Left renal pelvis (tissue), 4 donors: ENCODE results near the gene HOXA2. TPM values are rescaled to one million over a fixed set of nuclear protein-coding genes. Genes with fewer than 3 reads are reported as not detected.

Experiments used
- polyA plus RNA-seq, 4 donors: library from polyadenylated mRNA; unstranded; fragments of 120-200 nt; gene quantifications; one replicate each; pipeline ENCODE4 v1.2.1, GENCODE V29; 2013; ENCODE audit not compliant: insufficient read length in 4 of 4

Gene HOXA2
- polyA plus RNA-seq, 4 donors = 10.1 to 15.1 (median 11.3) TPM

Other genes starting within 250 kb of the HOXA2 start
- 10 to 100 TPM; 20.1 to 37.2 (median 25.6) TPM for gene SKAP2, start 238.1 kb downstream of the HOXA2 start, polyA plus RNA-seq
- gene HOXA1, start 6.7 kb downstream of the HOXA2 start, polyA plus RNA-seq = 1 to 10 TPM; 2.6 to 4.0 (median 3.0) TPM
- 10 to 100 TPM; 22.0 to 26.2 (median 23.3) TPM for gene HOXA4, start 28.1 kb upstream of the HOXA2 start, polyA plus RNA-seq
- gene HOXA5, start 41.0 kb upstream of the HOXA2 start, polyA plus RNA-seq = 10 to 100 TPM; 76.3 to 92.8 (median 81.6) TPM
- gene HOXA6, start 45.1 kb upstream of the HOXA2 start, polyA plus RNA-seq = 10 to 100 TPM; 25.1 to 48.3 (median 35.4) TPM
- gene HOXA3, start 49.9 kb upstream of the HOXA2 start, polyA plus RNA-seq = 10 to 100 TPM; 38.6 to 53.0 (median 46.3) TPM
- 10 to 100 TPM; 11.4 to 31.9 (median 27.3) TPM for gene HOXA7, start 54.0 kb upstream of the HOXA2 start, polyA plus RNA-seq
- 100 to 1,000 TPM in 2 of 4 donors, 10 to 100 TPM in 2; 54.9 to 111 (median 103) TPM for gene HOXA9, start 62.9 kb upstream of the HOXA2 start, polyA plus RNA-seq
- gene HOXA10, start 71.6 kb upstream of the HOXA2 start, polyA plus RNA-seq = 100 to 1,000 TPM; 103 to 161 (median 136) TPM
- gene HOXA11, start 82.5 kb upstream of the HOXA2 start, polyA plus RNA-seq = 10 to 100 TPM; 32.3 to 44.2 (median 40.7) TPM
- gene HOXA13, start 97.4 kb upstream of the HOXA2 start, polyA plus RNA-seq = under 1 TPM in 1 of 4 donors, not detected in 3; 0.03 TPM
- gene EVX1, start 140.1 kb upstream of the HOXA2 start, polyA plus RNA-seq = under 1 TPM in 2 of 4 donors, not detected in 2; 0.07 to 0.08 TPM